K562 (cell line): ENCODE data around the gene RECK. TPM values are rescaled to one million over a fixed set of nuclear protein-coding genes. Genes with fewer than 3 reads are reported as not detected.

Experiments used
- ATAC-seq: fragments of 200-7000 bp; cut with Tn5 transposase; 3 replicates; pipeline ENCODE4 v1.9.1; 2020; ENCODE audit warnings: moderate library complexity
- BruUV-seq: library from RNA; stranded (reverse); fragments of 400-500 nt; replicated peaks from 2 replicates; lab custom pipeline; 2021; lab: Mats Ljungman, UMichigan
- CTCF ChIA-PET: fragments of 300-600 bp; formaldehyde crosslinking; extraction: SDS; loops from one replicate; lab custom pipeline; 2021; ENCODE audit warnings: low intra/inter-chr PET ratio; lab: Yijun Ruan, JAX
- POLR2A ChIA-PET: fragments of 300-600, 350-650 bp; sonication (Branson Sonifier 250); formaldehyde crosslinking; extraction: SDS; loops from one replicate; lab custom pipeline; 2021; ENCODE audit warnings: antibody characterized with exemption, inconsistent platforms; lab: Yijun Ruan, JAX
- DNase-seq, 4 experiments: peaks; one replicate each; pipeline versions ENCODE4 v3.0.0 to v3.0.0-alpha.2; 2011 to 2018; ENCODE audit warnings: low spot score in 3 of 4, mixed read lengths in 3 of 4; ENCODE audit errors: extremely low read depth in 1 of 4
- FAIRE-seq: peaks from 2 replicates; lab custom pipeline; 2011; peaks lifted over from hg19 to GRCh38; lab: Jason Lieb, UNC
- H2AFZ ChIP-seq: 2 replicates; pipeline ENCODE4 v1.6.0; 2011; ENCODE audit warnings: low read depth, low read length, control low read depth, inconsistent platforms
- H3K27ac ChIP-seq: fragments of 200-600 bp; 3 replicates; pipeline ENCODE4 v1.8.0; 2011; ENCODE audit warnings: low read depth, mild to moderate bottlenecking, control low read depth, inconsistent platforms, low read length, moderate library complexity, mixed read lengths; ENCODE audit errors: extremely low read depth
- H3K27me3 ChIP-seq, 2 experiments: fragments of 300-600 bp in 1 of 2; 2 replicates in 1 of 2; 3 replicates in 1 of 2; pipeline versions ENCODE4 v1.6.0 to v1.8.0; 2011; ENCODE audit warnings: inconsistent platforms in 2 of 2, low read length in 2 of 2, mild to moderate bottlenecking in 1 of 2, mixed read lengths in 1 of 2, moderate library complexity in 1 of 2; ENCODE audit not compliant: control insufficient read depth in 2 of 2, insufficient read depth in 2 of 2
- H3K36me3 ChIP-seq: fragments of 300-600 bp; 3 replicates; pipeline ENCODE4 v1.8.0; 2011; ENCODE audit warnings: mild to moderate bottlenecking, low read length, inconsistent platforms; ENCODE audit not compliant: control insufficient read depth, insufficient read depth
- H3K4me1 ChIP-seq, 2 experiments: fragments of 200-600 bp in 1 of 2; replicated peaks in 1 of 2; 2 replicates in 1 of 2; 3 replicates in 1 of 2; pipeline versions ENCODE4 v1.5.1 to v1.8.0; 2011; ENCODE audit warnings: inconsistent platforms in 2 of 2, low read length in 2 of 2, mild to moderate bottlenecking in 1 of 2, mixed read lengths in 1 of 2, moderate library complexity in 1 of 2; ENCODE audit not compliant: control insufficient read depth in 2 of 2, insufficient read depth in 2 of 2
- H3K4me2 ChIP-seq: 2 replicates; pipeline ENCODE4 v1.6.1; 2011; ENCODE audit warnings: low read length, control low read depth, inconsistent platforms, mixed read lengths; ENCODE audit not compliant: insufficient read depth
- H3K4me3 ChIP-seq: fragments of 200-600 bp; sonication (generic), shearing (Covaris generic); 2 replicates; pipeline ENCODE4 v1.5.1; 2016; ENCODE audit warnings: control low read depth, inconsistent platforms
- H3K79me2 ChIP-seq: fragments of 200-600 bp; 3 replicates; pipeline ENCODE4 v1.8.0; 2011; ENCODE audit warnings: low read length, inconsistent platforms; ENCODE audit not compliant: control insufficient read depth, insufficient read depth
- H3K9ac ChIP-seq, 2 experiments: 2 replicates each; pipeline versions ENCODE4 v1.6.0 to v1.6.1; 2011; ENCODE audit warnings: low read depth in 2 of 2, low read length in 2 of 2, control low read depth in 1 of 2, inconsistent platforms in 1 of 2, mild to moderate bottlenecking in 1 of 2, mixed read lengths in 1 of 2; ENCODE audit not compliant: insufficient read depth in 1 of 2
- H3K9me1 ChIP-seq: one replicate; pipeline ENCODE4 v1.6.0; 2011; ENCODE audit warnings: inconsistent platforms, mild to moderate bottlenecking, low read length, moderate library complexity; ENCODE audit not compliant: control insufficient read depth, insufficient read depth
- H3K9me3 ChIP-seq: replicated peaks from 2 replicates; pipeline ENCODE4 v1.5.1; 2011; ENCODE audit warnings: low read depth, low read length, inconsistent platforms; ENCODE audit not compliant: control insufficient read depth, insufficient read depth
- H4K20me1 ChIP-seq: replicated peaks from 2 replicates; pipeline ENCODE4 v1.6.1; 2011; ENCODE audit warnings: low read length, inconsistent platforms, mixed read lengths; ENCODE audit not compliant: control insufficient read depth, insufficient read depth
- BMI1 ChIP-seq: fragments of 150-350 bp; IDR thresholded peaks from 2 replicates; pipeline ENCODE4 v1.6.1; 2014; ENCODE audit warnings: low read length
- FOXK1 ChIP-seq: sonication (generic); formaldehyde crosslinking; IDR thresholded peaks from 2 replicates; pipeline ENCODE4 v1.8.0; 2022; ENCODE audit warnings: missing genetic modification reagents, mild to moderate bottlenecking, borderline replicate concordance
- FUS ChIP-seq: fragments of 200-400 bp; formaldehyde crosslinking; optimal IDR thresholded peaks from 2 replicates; pipeline ENCODE3; 2017; ENCODE audit warnings: low read depth, low read length
- HDAC6 ChIP-seq: IDR thresholded peaks from 2 replicates; pipeline ENCODE4 v1.6.1; 2012; ENCODE audit warnings: low read depth, mild to moderate bottlenecking, control low read depth, inconsistent platforms, low read length, moderate library complexity
- HMG20A ChIP-seq: fragments of 450-650 bp; formaldehyde crosslinking; conservative IDR thresholded peaks from 2 replicates; pipeline ENCODE4 v1.4.0; 2020; ENCODE audit warnings: mild to moderate bottlenecking, mixed read lengths
- LCOR ChIP-seq: sonication (generic); formaldehyde crosslinking; IDR thresholded peaks from 2 replicates; pipeline ENCODE4 v1.8.0; 2022; ENCODE audit warnings: mild to moderate bottlenecking, missing genetic modification reagents
- MAZ ChIP-seq, 2 experiments: fragments of 450-650 bp in 1 of 2; sonication (generic) in 1 of 2; formaldehyde crosslinking; IDR thresholded peaks in 1 of 2; conservative IDR thresholded peaks in 1 of 2; 2 replicates each; pipeline versions ENCODE4 v1.4.0 to v1.5.0; 2020; ENCODE audit warnings: mild to moderate bottlenecking in 1 of 2, missing genetic modification reagents in 1 of 2
- NBN ChIP-seq: fragments of 450-650 bp; IDR thresholded peaks from 2 replicates; pipeline ENCODE4 v1.6.1; 2016; ENCODE audit warnings: low read depth, mild to moderate bottlenecking
- PHB ChIP-seq: fragments of 250-450 bp; sonication (Bioruptor Pico); IDR thresholded peaks from 2 replicates; pipeline ENCODE4 v1.5.0; 2021
- PKNOX1 ChIP-seq: fragments of 450-650 bp; IDR thresholded peaks from 2 replicates; pipeline ENCODE4 v1.6.1; 2016
- RBM17 ChIP-seq: fragments of 200-400 bp; formaldehyde crosslinking; IDR thresholded peaks from 2 replicates; pipeline ENCODE4 v1.6.1; 2017; ENCODE audit warnings: low read depth, mild to moderate bottlenecking, low read length, borderline replicate concordance
- TSHZ1 ChIP-seq: fragments of 250-450 bp; sonication (Bioruptor Pico); IDR thresholded peaks from 2 replicates; pipeline ENCODE4 v1.4.0; 2020; ENCODE audit warnings: mild to moderate bottlenecking, moderate library complexity
- ZBTB5 ChIP-seq: fragments of 450-650 bp; IDR thresholded peaks from 2 replicates; pipeline ENCODE4 v1.6.1; 2017; ENCODE audit warnings: antibody characterized with exemption
- ZFX ChIP-seq: sonication (generic); formaldehyde crosslinking; IDR thresholded peaks from 2 replicates; pipeline ENCODE4 v1.8.0; 2022; ENCODE audit warnings: mild to moderate bottlenecking, missing genetic modification reagents, moderate library complexity
- ZNF696 ChIP-seq: fragments of 250-450 bp; sonication (Bioruptor Pico); conservative IDR thresholded peaks from 2 replicates; pipeline ENCODE4 v1.4.0; 2020; ENCODE audit warnings: mild to moderate bottlenecking, moderate library complexity
- WGBS: fragments of 100-300 bp; shearing (Covaris generic); methylation state at CpG from one replicate; pipeline ENCODE4 v1.1.6; 2016; ENCODE audit warnings: low coverage, mixed read lengths; ENCODE audit not compliant: insufficient coverage; ENCODE audit errors: missing lambda C conversion rate; 5-methylcytosine and 5-hydroxymethylcytosine counted together
- in situ Hi-C: fragments of 300-500 bp; cut with MboI; formaldehyde crosslinking; loops from 4 replicates; pipeline ENCODE4 v1.15.0; 2018; ENCODE audit warnings: inconsistent platforms, mixed read lengths
- intact Hi-C: fragments of 100-400 bp; cut with micrococcal nuclease; formaldehyde crosslinking; loops from 2 replicates; pipeline ENCODE4 v1.14.2; 2022
- polyA plus RNA-seq, 8 experiments: library from polyadenylated mRNA; depleted of rRNA in 4 of 8; stranded (reverse) in 5 of 8; unstranded in 3 of 8; fragments of >200 nt; fragmentation: Nextera tagmentation in 2 of 8; fragmentation: Illumina TruSeq in 1 of 8; extraction: Ambion mirVana in 2 of 8; extraction: Trizol in 1 of 8; gene quantifications; 2 replicates each; pipeline versions ENCODE4 v1.2.1 to v1.2.3, GENCODE V29; 2011 to 2014; ENCODE audit warnings: inconsistent platforms in 1 of 8, missing spikeins in 1 of 8
- total RNA-seq, 7 experiments: library from RNA; depleted of rRNA in 6 of 7; stranded (reverse); fragments of >200 nt in 6 of 7; fragmentation: Illumina TruSeq in 2 of 7; extraction: Trizol in 2 of 7; gene quantifications; 2 replicates each; pipeline versions ENCODE4 v1.2.1 to v1.2.3, GENCODE V29; 2011 to 2021; ENCODE audit warnings: low replicate concordance in 1 of 7
- TF ChIP-seq, protein P1 (sequence below): fragments of 450-650 bp; IDR thresholded peaks from 2 replicates; pipeline ENCODE4 v1.6.1; 2016; ENCODE audit warnings: low read depth, mild to moderate bottlenecking, moderate library complexity

The RECK gene
- total and polyA plus RNA-seq, 9 of the 15 experiments (the other 6 are each of a cell fraction or from before 2014, with no cell fraction given) = 0.04 to 0.36 (median 0.16) TPM

GRCh38 chr9:36135741-36136271, 99.1 kb downstream of the RECK start:
- Histone ChIP-seq H3K4me3 (peak overlapping the region; percentile 55), H3K9me3 (no peaks in the 10 kb centered on the region), H3K79me2 (peaks cover 4% of the 10 kb centered on the region; the same call in 1 of the 3 replicates), H4K20me1 (no peaks in the 10 kb centered on the region; the same call in 1 of the 2 replicates), H3K9ac (peak overlapping the region in 1 of 2 experiments; percentile 89; a peak in 3 of 4 replicates), H3K36me3 (no peaks in the 10 kb centered on the region), H3K27me3 (no peaks in the 10 kb centered on the region), H3K4me1 (peaks cover 5 to 30% of the 10 kb centered on the region in 2 experiments; a peak in 4 of 5 replicates), H2AFZ (peak overlapping the region; percentile 84), H3K9me1 (no peaks in the 10 kb centered on the region), H3K4me2 (peak overlapping the region; percentile 49), H3K27ac (no peak overlapping the region)
- CTCF ChIA-PET = no interaction called here
- intact Hi-C loops = no loop called here
- 23% methylated on average over 14 of the region's 18 CpGs for WGBS
- FAIRE-seq (no peak), ATAC-seq (no peak), DNase-seq (no peak)
- BruUV-seq = no TSS peak
- POLR2A ChIA-PET = interaction anchor here (1.8 kb wide), 1 partner anchor 14 kb away, joined by 5 read pairs; no protein-coding TSS in a partner anchor
- in situ Hi-C loops = no loop called here
- TF ChIP-seq ZBTB5 (no peak), MAZ (CRISPR knock-in tag; conservative IDR thresholded peaks at IDR 0.05 in 1 of 2, IDR thresholded peaks at IDR 0.05 in 1 of 2) (no peak), ZFX (CRISPR knock-in tag) (no peak), BMI1 (no peak), TSHZ1 (CRISPR knock-in tag) (no peak), FUS (no peak), HDAC6 (no peak), LCOR (no peak), HMG20A (no peak), NBN (no peak), RBM17 (no peak), PHB (no peak), FOXK1 (CRISPR knock-in tag) (no peak), PKNOX1 (no peak), ZNF696 (CRISPR knock-in tag) (no peak)
- TF ChIP-seq, protein P1, sequence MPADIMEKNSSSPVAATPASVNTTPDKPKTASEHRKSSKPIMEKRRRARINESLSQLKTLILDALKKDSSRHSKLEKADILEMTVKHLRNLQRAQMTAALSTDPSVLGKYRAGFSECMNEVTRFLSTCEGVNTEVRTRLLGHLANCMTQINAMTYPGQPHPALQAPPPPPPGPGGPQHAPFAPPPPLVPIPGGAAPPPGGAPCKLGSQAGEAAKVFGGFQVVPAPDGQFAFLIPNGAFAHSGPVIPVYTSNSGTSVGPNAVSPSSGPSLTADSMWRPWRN = no peak
